HFFc6 (cell line): ENCODE measurements around the gene CLIP1. TPM values are rescaled to one million over a fixed set of nuclear protein-coding genes. Genes with fewer than 3 reads are reported as not detected.

Experiments used
- DNase-seq: peaks from one replicate; pipeline ENCODE4 v3.0.0-alpha.2; 2018
- H3K27ac Mint-ChIP-seq: 2 replicates; pipeline ENCODE4 v1.8.0; 2020; ENCODE audit warnings: mild to moderate bottlenecking, mixed read lengths
- H3K27me3 Mint-ChIP-seq: 2 replicates; pipeline ENCODE4 v1.8.0; 2021; ENCODE audit warnings: mild to moderate bottlenecking, moderate library complexity, mixed read lengths; ENCODE audit not compliant: insufficient read depth
- H3K36me3 Mint-ChIP-seq: 2 replicates; pipeline ENCODE4 v1.8.0; 2021; ENCODE audit warnings: low read depth, mixed read lengths
- H3K4me1 Mint-ChIP-seq: 2 replicates; pipeline ENCODE4 v1.8.0; 2020; ENCODE audit warnings: low read depth, mixed read lengths
- H3K4me3 Mint-ChIP-seq: 2 replicates; pipeline ENCODE4 v1.8.0; 2020; ENCODE audit warnings: mild to moderate bottlenecking, moderate library complexity, mixed read lengths
- H3K9me3 Mint-ChIP-seq: 2 replicates; pipeline ENCODE4 v1.8.0; 2020; ENCODE audit warnings: mild to moderate bottlenecking, mixed read lengths
- CTCF ChIP-seq: fragments of 200-600 bp; sonication (generic); IDR thresholded peaks from 2 replicates; pipeline ENCODE4 v1.5.0; 2021; ENCODE audit warnings: antibody characterized with exemption, mild to moderate bottlenecking
- total RNA-seq, 6 experiments: library from RNA; stranded (reverse); fragmentation: NEBNext Ultra II Directional; extraction: Animal tissue kit (Norgen Biotek cat#: 25700); gene quantifications; 2 replicates in 1 of 6; 3 replicates in 5 of 6; pipeline ENCODE4 v1.2.3, GENCODE V29; 2021

Gene CLIP1
- total RNA-seq, 6 experiments from 2014 or later = 62.5 to 71.9 (median 69.1) TPM

GRCh38 chr12:122333142-122334087, 89.1 kb downstream of the CLIP1 start:
- H3K27me3 Mint-ChIP-seq = peaks cover 5% of the 10 kb centered on the region; the same call in 1 of the 2 replicates
- no peaks in the 10 kb centered on the region for H3K4me1 Mint-ChIP-seq
- peaks cover 22% of the 10 kb centered on the region; the same call in 1 of the 2 replicates for H3K36me3 Mint-ChIP-seq
- TF ChIP-seq CTCF = no peak
- no peak overlapping the region; the same call in 1 of the 2 replicates for H3K27ac Mint-ChIP-seq
- H3K4me3 Mint-ChIP-seq = no peak overlapping the region
- H3K9me3 Mint-ChIP-seq = no peaks in the 10 kb centered on the region
- no peak for DNase-seq

- TF ChIP-seq CTCF = no peak
- H3K9me3 Mint-ChIP-seq = no peaks in the 10 kb centered on the region
- H3K27ac Mint-ChIP-seq = no peak overlapping the region
- H3K4me3 Mint-ChIP-seq = no peak overlapping the region
- H3K4me1 Mint-ChIP-seq = peaks cover 4% of the 10 kb centered on the region
- no peaks in the 10 kb centered on the region; the same call in 1 of the 2 replicates for H3K27me3 Mint-ChIP-seq
- no peak for DNase-seq
- peaks cover 30% of the 10 kb centered on the region for H3K36me3 Mint-ChIP-seq
Observed at GRCh38 chr12:122327494-122328385, 94.7 kb downstream of the CLIP1 start.

DNA sequence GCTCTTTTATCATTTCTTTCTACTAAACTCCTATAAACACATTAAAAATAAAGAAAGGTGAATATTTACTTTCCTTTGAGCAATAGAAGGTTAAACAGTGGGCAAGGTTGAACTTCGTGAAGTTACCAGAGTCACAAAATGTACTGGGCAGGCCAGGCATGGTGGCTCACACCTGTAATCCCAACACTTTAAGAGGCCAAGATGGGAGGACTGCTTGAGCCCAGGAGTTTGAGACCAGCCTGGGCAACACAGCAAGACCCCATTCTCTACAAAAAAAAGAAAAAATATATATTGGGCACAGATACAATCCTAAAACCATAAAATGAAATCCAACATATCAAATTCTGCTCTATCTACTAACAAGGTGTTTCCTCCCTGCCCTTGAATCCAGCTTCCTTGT, 95.5 kb downstream of the CLIP1 start:
- Mint-ChIP-seq H3K36me3 (peaks cover 37% of the 10 kb centered on the region), H3K4me1 (peaks cover 10% of the 10 kb centered on the region), H3K9me3 (no peaks in the 10 kb centered on the region), H3K27me3 (no peaks in the 10 kb centered on the region; the same call in 1 of the 2 replicates), H3K27ac (no peak overlapping the region), H3K4me3 (no peak overlapping the region)
- TF ChIP-seq CTCF = no peak
- DNase-seq = no peak

DNA sequence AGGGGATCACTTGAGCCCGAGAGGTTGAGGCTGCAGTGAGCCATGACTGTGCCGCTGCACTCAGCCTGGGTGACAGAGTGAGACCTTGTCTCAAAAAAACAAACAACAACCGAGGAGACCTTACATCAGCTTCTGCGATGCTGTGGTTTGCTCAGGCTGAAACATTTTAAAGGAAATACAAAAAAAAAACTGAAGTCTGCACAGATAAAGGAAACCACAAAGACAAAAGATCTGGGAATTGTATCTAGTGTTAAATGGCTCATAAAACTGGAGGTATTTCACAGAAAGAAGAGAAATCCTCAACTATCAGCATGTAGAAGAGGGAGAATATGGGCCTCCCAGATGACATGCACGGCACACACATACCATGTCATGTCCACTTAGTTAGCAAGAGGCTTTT, 95.9 kb downstream of the CLIP1 start:
- Mint-ChIP-seq H3K36me3 (peaks cover 37% of the 10 kb centered on the region), H3K4me3 (no peak overlapping the region), H3K27ac (no peak overlapping the region), H3K9me3 (no peaks in the 10 kb centered on the region), H3K27me3 (no peaks in the 10 kb centered on the region; the same call in 1 of the 2 replicates), H3K4me1 (peaks cover 10% of the 10 kb centered on the region)
- no peak for TF ChIP-seq CTCF
- DNase-seq = no peak

GRCh38 chr12:122323311-122324019, 99.0 kb downstream of the CLIP1 start:
- Mint-ChIP-seq H3K4me3 (no peak overlapping the region), H3K27ac (no peak overlapping the region), H3K9me3 (no peaks in the 10 kb centered on the region), H3K4me1 (peaks cover 23% of the 10 kb centered on the region), H3K27me3 (no peaks in the 10 kb centered on the region), H3K36me3 (peaks cover 37% of the 10 kb centered on the region)
- DNase-seq = no peak
- no peak for TF ChIP-seq CTCF
